ENCODE measurements around the gene SOCS7. TPM values are rescaled to one million over a fixed set of nuclear protein-coding genes. Genes with fewer than 3 reads are reported as not detected.
A peak's percentile ranks its signal among the peaks of the same experiment; 100 is the strongest.

The SOCS7 gene
- polyA plus RNA-seq, 3 donors = 0.14 to 13.2 (median 0.15) TPM

GRCh38 chr17:38350035-38350434, 1.6 kb upstream of the SOCS7 start:
- peaks cover 27% of the 10 kb centered on the region for H3K79me2 ChIP-seq (ENCODE audit: insufficient read depth, low read length)
- no peak for TF ChIP-seq CTCF (IDR thresholded peaks at IDR 0.05)
- H3K4me1 Mint-ChIP-seq = peaks cover 29% of the 10 kb centered on the region
- H3K27ac ChIP-seq (ENCODE audit: low read depth in 1 of 2, low read length in 2 of 2) = no peak overlapping the region
- H3K36me3 ChIP-seq (replicated peaks in 1 of 2; ENCODE audit: control insufficient read depth in 1 of 2, insufficient read depth in 2 of 2, low read length in 2 of 2) = no peaks in the 10 kb centered on the region
- peak overlapping the region in 1 of 7 donors; percentile 50 for H3K27ac Mint-ChIP-seq
- H3K9me3 Mint-ChIP-seq = no peaks in the 10 kb centered on the region
- no peak for DNase-seq
- peaks cover 17% of the 10 kb centered on the region for H4K20me1 ChIP-seq (ENCODE audit: insufficient read depth, low read length)
- H3K27me3 ChIP-seq (ENCODE audit: control insufficient read depth in 2 of 2, insufficient read depth in 2 of 2, low read length in 2 of 2) = no peaks in the 10 kb centered on the region
- H3K4me3 Mint-ChIP-seq = no peak overlapping the region
- H3K27me3 Mint-ChIP-seq (ENCODE audit: low read depth in 3 of 3) = peaks cover 1 to 3% (median 2%) of the 10 kb centered on the region in 3 donors
- no peak overlapping the region for H3K9ac ChIP-seq (ENCODE audit: insufficient read depth, low read length, poor library complexity, severe bottlenecking)
- no peak overlapping the region for H3K4me2 ChIP-seq (replicated peaks; ENCODE audit: extremely low read depth, low read length, poor library complexity, severe bottlenecking)
- no peaks in the 10 kb centered on the region for H3K36me3 Mint-ChIP-seq
- H3K9me3 ChIP-seq (replicated peaks in 1 of 2; ENCODE audit: control insufficient read depth in 1 of 2, insufficient read depth in 1 of 2, low read length in 2 of 2) = no peaks in the 10 kb centered on the region
- H3K4me3 ChIP-seq (replicated peaks in 1 of 3; ENCODE audit: low read depth in 2 of 3, low read length in 3 of 3) = no peak overlapping the region
- intact Hi-C loops (cut with micrococcal nuclease) = no loop called here
- H3K4me1 ChIP-seq (ENCODE audit: control insufficient read depth in 1 of 2, insufficient read depth in 2 of 2, low read length in 2 of 2) = peaks cover 17 to 30% of the 10 kb centered on the region in 2 donors
- WGBS (ENCODE audit: insufficient coverage) = no CpG with 5 or more reads among the region's 2 CpGs
- H2AFZ ChIP-seq (ENCODE audit: insufficient read depth, low read depth, low read length, poor library complexity, severe bottlenecking) = no peak overlapping the region

- Histone ChIP-seq H3K27me3 (ENCODE audit: control insufficient read depth in 2 of 2, insufficient read depth in 2 of 2, low read length in 2 of 2) (no peaks in the 10 kb centered on the region), H3K9ac (ENCODE audit: insufficient read depth, low read length, poor library complexity, severe bottlenecking) (peak overlapping the region; percentile 73), H3K27ac (ENCODE audit: low read depth in 1 of 2, low read length in 2 of 2) (no peak overlapping the region), H3K9me3 (replicated peaks in 1 of 2; ENCODE audit: control insufficient read depth in 1 of 2, insufficient read depth in 1 of 2, low read length in 2 of 2) (no peaks in the 10 kb centered on the region), H3K36me3 (replicated peaks in 1 of 2; ENCODE audit: control insufficient read depth in 1 of 2, insufficient read depth in 2 of 2, low read length in 2 of 2) (no peaks in the 10 kb centered on the region), H3K79me2 (ENCODE audit: insufficient read depth, low read length) (peaks cover 33% of the 10 kb centered on the region), H3K4me2 (replicated peaks; ENCODE audit: extremely low read depth, low read length, poor library complexity, severe bottlenecking) (peak overlapping the region; percentile 99), H3K4me1 (ENCODE audit: control insufficient read depth in 1 of 2, insufficient read depth in 2 of 2, low read length in 2 of 2) (peaks cover 17 to 30% of the 10 kb centered on the region in 2 donors), H3K4me3 (replicated peaks in 1 of 3; ENCODE audit: low read depth in 2 of 3, low read length in 3 of 3) (peak overlapping the region; percentile 56 to 84 (median 58)), H2AFZ (ENCODE audit: insufficient read depth, low read depth, low read length, poor library complexity, severe bottlenecking) (peak overlapping the region; percentile 82), H4K20me1 (ENCODE audit: insufficient read depth, low read length) (peaks cover 28% of the 10 kb centered on the region)
- no peaks in the 10 kb centered on the region for H3K9me3 Mint-ChIP-seq
- intact Hi-C loops (cut with micrococcal nuclease) = no loop called here
- H3K4me3 Mint-ChIP-seq = peak overlapping the region; percentile 90
- H3K4me1 Mint-ChIP-seq = peaks cover 38% of the 10 kb centered on the region
- peak overlapping the region in 3 of 7 donors; percentile 37 to 50 (median 40) for H3K27ac Mint-ChIP-seq
- peak; percentile 11 to 38 (median 28) for DNase-seq
- no peak for TF ChIP-seq CTCF (IDR thresholded peaks at IDR 0.05)
- H3K36me3 Mint-ChIP-seq = peaks cover 4 to 9% of the 10 kb centered on the region in 2 donors
- peaks cover 0 to 3% (median 2%) of the 10 kb centered on the region in 3 donors for H3K27me3 Mint-ChIP-seq (ENCODE audit: low read depth in 3 of 3)
- under 1% methylated on average over 65 of the region's 72 CpGs for WGBS (ENCODE audit: insufficient coverage)
Measured at GRCh38 chr17:38352245-38353085, 821 bp downstream of the SOCS7 start.
